HG03039 (cell line): ENCODE data around the gene ENOX2.

Source experiments
- ATAC-seq: cut with Tn5 transposase; IDR thresholded peaks from one replicate; pipeline ENCODE4 v1.9.1; 2021; ENCODE audit warnings: mild to moderate bottlenecking, moderate library complexity; ENCODE audit not compliant: unreplicated experiment

The ENOX2 gene

GRCh38 chrX:130885508-130885907, 17.5 kb downstream of the ENOX2 start:
- no peak for ATAC-seq

- ATAC-seq, result no peak
These were observed 18.4 kb downstream of the ENOX2 start for GRCh38 chrX:130884627-130885026.

GRCh38 chrX:130879869-130880268, 23.1 kb downstream of the ENOX2 start:
- ATAC-seq, result no peak

- no peak for ATAC-seq
These were observed 24.4 kb downstream of the ENOX2 start for GRCh38 chrX:130878350-130879341.

GRCh38 chrX:130877892-130878341, 25.1 kb downstream of the ENOX2 start:
- ATAC-seq, result no peak

- ATAC-seq, result no peak
These were observed 26.8 kb downstream of the ENOX2 start for GRCh38 chrX:130876226-130876625.

GRCh38 chrX:130874751-130875150, 28.3 kb downstream of the ENOX2 start:
- no peak for ATAC-seq

GRCh38 chrX:130869239-130869638, 33.8 kb downstream of the ENOX2 start:
- no peak for ATAC-seq

- no peak for ATAC-seq
These were observed 41.5 kb downstream of the ENOX2 start for GRCh38 chrX:130861462-130861861.

GRCh38 chrX:130857207-130857606, 45.8 kb downstream of the ENOX2 start:
- peak; percentile 95 for ATAC-seq

GRCh38 chrX:130851569-130851968, 51.4 kb downstream of the ENOX2 start:
- ATAC-seq, result no peak

- ATAC-seq, result peak; percentile 81
These were observed 54.2 kb downstream of the ENOX2 start for GRCh38 chrX:130848763-130849162.

- ATAC-seq, result no peak
These were observed 56.3 kb downstream of the ENOX2 start for GRCh38 chrX:130846746-130847145.

- ATAC-seq, result no peak
These were observed 61.2 kb downstream of the ENOX2 start for GRCh38 chrX:130841776-130842175.

- no peak for ATAC-seq
These were observed 62.7 kb downstream of the ENOX2 start for GRCh38 chrX:130840345-130840744.

- ATAC-seq, result no peak
These were observed 66.6 kb downstream of the ENOX2 start for GRCh38 chrX:130836447-130836846.

GRCh38 chrX:130834830-130835229, 68.2 kb downstream of the ENOX2 start:
- no peak for ATAC-seq

- ATAC-seq, result no peak
These were observed 68.9 kb downstream of the ENOX2 start for GRCh38 chrX:130834149-130834548.

- ATAC-seq, result no peak
These were observed 71.7 kb downstream of the ENOX2 start for GRCh38 chrX:130831347-130831722.

GRCh38 chrX:130830599-130831346, 72.2 kb downstream of the ENOX2 start:
- no peak for ATAC-seq
